ENCODE data around the gene FOXP3. TPM values are rescaled to one million over a fixed set of nuclear protein-coding genes. Genes with fewer than 3 reads are reported as not detected.

FOXP3 gene
- total and polyA plus RNA-seq, 2 experiments from 2014 or later = 0.03 TPM; not detected in 1

- Histone ChIP-seq H3K27ac (no peak overlapping the region), H3K4me2 (no peak overlapping the region), H3K36me3 (replicated peaks; ENCODE audit: insufficient read depth, low read depth) (no peaks in the 10 kb centered on the region), H2AFZ (no peak overlapping the region), H3K9me3 (ENCODE audit: low read depth) (no peaks in the 10 kb centered on the region), H3K79me2 (no peaks in the 10 kb centered on the region), H3K9me2 (replicated peaks; ENCODE audit: insufficient read depth) (no peaks in the 10 kb centered on the region), H3K4me1 (ENCODE audit: insufficient read depth) (no peaks in the 10 kb centered on the region), H3K4me3 (no peak overlapping the region), H3K27me3 (no peaks in the 10 kb centered on the region), H4K20me1 (ENCODE audit: insufficient read depth, poor library complexity, severe bottlenecking) (no peaks in the 10 kb centered on the region)
- TF ChIP-seq EZH2 (IDR thresholded peaks at IDR 0.05; ENCODE audit: borderline replicate concordance) (no peak), EZH2phosphoT487 (IDR thresholded peaks at IDR 0.05; ENCODE audit: low read depth, severe bottlenecking, unreplicated experiment) (no peak), CTCF (IDR thresholded peaks at IDR 0.05; ENCODE audit: poor library complexity) (no peak)
- WGBS (ENCODE audit: low lambda C conversion rate, missing lambda C conversion rate) = 86% methylated on average over 9 of the region's 9 CpGs
- no peak for DNase-seq (ENCODE audit: low spot score)
Observed at GRCh38 chrX:49256268-49256995, 8.1 kb downstream of the FOXP3 start.

DNA sequence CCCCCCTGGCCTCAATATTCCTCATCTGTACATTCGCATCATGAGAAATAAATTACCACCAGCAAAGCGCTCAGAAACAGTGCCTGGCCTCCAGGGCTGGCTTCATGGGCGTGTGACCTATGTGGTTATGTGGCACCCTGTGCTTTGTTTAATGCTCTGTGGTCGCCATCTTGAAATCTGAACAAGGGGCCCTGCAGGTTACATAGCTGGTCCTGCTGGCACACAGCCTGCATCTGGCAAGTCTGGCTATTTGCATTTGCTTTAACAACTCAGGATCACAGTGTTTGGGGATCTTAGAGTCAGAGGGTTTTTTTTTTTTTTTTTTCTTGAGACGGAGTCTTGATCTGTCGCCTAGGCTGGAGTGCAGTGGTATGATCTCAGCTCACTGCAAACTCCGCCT, 9.9 kb downstream of the FOXP3 start:
- WGBS (ENCODE audit: low lambda C conversion rate, missing lambda C conversion rate) = 86% methylated on average over 7 of the region's 7 CpGs
- Histone ChIP-seq H3K27me3 (no peaks in the 10 kb centered on the region), H3K9me3 (ENCODE audit: low read depth) (no peaks in the 10 kb centered on the region), H3K36me3 (replicated peaks; ENCODE audit: insufficient read depth, low read depth) (no peaks in the 10 kb centered on the region), H3K4me1 (ENCODE audit: insufficient read depth) (no peaks in the 10 kb centered on the region), H3K4me3 (no peak overlapping the region), H3K79me2 (no peaks in the 10 kb centered on the region), H4K20me1 (ENCODE audit: insufficient read depth, poor library complexity, severe bottlenecking) (no peaks in the 10 kb centered on the region), H3K27ac (no peak overlapping the region), H2AFZ (no peak overlapping the region), H3K4me2 (no peak overlapping the region), H3K9me2 (replicated peaks; ENCODE audit: insufficient read depth) (no peaks in the 10 kb centered on the region)
- no peak for DNase-seq (ENCODE audit: low spot score)
- TF ChIP-seq CTCF (IDR thresholded peaks at IDR 0.05; ENCODE audit: poor library complexity) (no peak), EZH2phosphoT487 (IDR thresholded peaks at IDR 0.05; ENCODE audit: low read depth, severe bottlenecking, unreplicated experiment) (no peak), EZH2 (IDR thresholded peaks at IDR 0.05; ENCODE audit: borderline replicate concordance) (no peak)

DNA sequence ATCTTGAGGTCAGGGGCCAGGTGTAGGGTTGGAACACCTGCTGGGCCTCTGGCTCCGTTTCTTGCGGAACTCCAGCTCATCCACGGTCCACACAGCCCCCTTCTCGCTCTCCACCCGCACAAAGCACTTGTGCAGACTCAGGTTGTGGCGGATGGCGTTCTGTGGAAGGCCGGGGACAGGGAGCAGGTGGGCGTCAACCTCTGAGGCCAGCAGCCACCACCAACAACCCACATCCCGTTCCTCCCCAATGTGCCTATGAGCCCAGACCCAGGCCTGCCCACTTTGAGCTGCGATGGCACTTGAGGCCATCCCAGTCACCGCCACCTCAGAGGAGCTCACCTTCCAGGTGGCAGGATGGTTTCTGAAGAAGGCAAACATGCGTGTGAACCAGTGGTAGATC, 13.2 kb downstream of the FOXP3 start:
- no peaks in the 10 kb centered on the region for H3K36me3 ChIP-seq (replicated peaks; ENCODE audit: insufficient read depth, low read depth)
- H3K9me2 ChIP-seq (replicated peaks; ENCODE audit: insufficient read depth) = no peaks in the 10 kb centered on the region
- no peak overlapping the region for H3K27ac ChIP-seq
- H2AFZ ChIP-seq = no peak overlapping the region
- no peak overlapping the region for H3K4me3 ChIP-seq
- no peaks in the 10 kb centered on the region for H3K4me1 ChIP-seq (ENCODE audit: insufficient read depth)
- H4K20me1 ChIP-seq (ENCODE audit: insufficient read depth, poor library complexity, severe bottlenecking) = no peaks in the 10 kb centered on the region
- WGBS (ENCODE audit: low lambda C conversion rate, missing lambda C conversion rate) = 87% methylated on average over 13 of the region's 13 CpGs
- DNase-seq (ENCODE audit: low spot score) = no peak
- H3K79me2 ChIP-seq = no peaks in the 10 kb centered on the region
- no peak overlapping the region for H3K4me2 ChIP-seq
- TF ChIP-seq EZH2phosphoT487 (IDR thresholded peaks at IDR 0.05; ENCODE audit: low read depth, severe bottlenecking, unreplicated experiment) (no peak), EZH2 (IDR thresholded peaks at IDR 0.05; ENCODE audit: borderline replicate concordance) (no peak), CTCF (IDR thresholded peaks at IDR 0.05; ENCODE audit: poor library complexity) (no peak)
- no peaks in the 10 kb centered on the region for H3K27me3 ChIP-seq
- no peaks in the 10 kb centered on the region for H3K9me3 ChIP-seq (ENCODE audit: low read depth)

Measured in hepatocyte (in vitro differentiated cells).